ENCODE results near the gene PIP4K2A. TPM values are rescaled to one million over a fixed set of nuclear protein-coding genes. Genes with fewer than 3 reads are reported as not detected.

Gene PIP4K2A
- total RNA-seq, 1 donor from 2014 or later: 37.6 TPM

DNA sequence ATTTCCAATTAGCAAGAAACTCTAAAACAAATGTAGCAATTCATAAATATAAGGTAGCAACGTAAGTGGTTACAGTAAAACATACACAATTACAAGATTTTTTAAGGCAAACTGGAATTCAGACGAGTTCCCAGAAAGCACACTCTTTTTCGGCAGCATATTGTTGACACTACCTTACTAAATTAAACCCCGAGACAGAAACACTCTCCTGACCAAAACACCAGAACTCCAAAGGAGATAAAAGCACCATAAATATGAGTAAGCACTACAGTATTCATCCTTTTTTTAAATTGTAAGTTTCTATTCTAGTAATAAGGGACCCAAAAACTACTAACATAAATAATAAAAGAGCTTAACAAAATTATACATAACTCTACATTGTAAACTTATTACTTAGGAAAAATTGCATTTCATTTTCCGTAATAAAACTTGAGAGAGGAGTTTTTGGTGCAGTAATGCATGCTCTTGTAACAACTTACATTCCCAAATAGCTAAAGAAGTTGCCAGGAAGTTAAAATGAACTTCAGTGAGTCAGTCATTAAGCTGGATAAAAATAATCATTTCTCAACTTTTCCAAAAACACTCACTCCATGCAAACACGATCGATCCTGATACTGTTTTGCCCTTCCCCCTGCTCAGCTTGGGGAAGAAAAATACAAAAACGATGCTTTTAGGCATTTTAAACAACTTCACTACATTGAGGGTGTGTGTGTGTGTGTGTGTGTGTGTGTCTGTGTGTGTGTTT, 2.0 kb downstream of the PIP4K2A start:
- no peaks in the 10 kb centered on the region for H3K9me3 Mint-ChIP-seq
- H3K4me3 Mint-ChIP-seq: peak overlapping the region; percentile 76
- DNase-seq (ENCODE audit: low spot score in 2 of 2, unreplicated experiment in 2 of 2): no peak
- TF ChIP-seq, protein P1, sequence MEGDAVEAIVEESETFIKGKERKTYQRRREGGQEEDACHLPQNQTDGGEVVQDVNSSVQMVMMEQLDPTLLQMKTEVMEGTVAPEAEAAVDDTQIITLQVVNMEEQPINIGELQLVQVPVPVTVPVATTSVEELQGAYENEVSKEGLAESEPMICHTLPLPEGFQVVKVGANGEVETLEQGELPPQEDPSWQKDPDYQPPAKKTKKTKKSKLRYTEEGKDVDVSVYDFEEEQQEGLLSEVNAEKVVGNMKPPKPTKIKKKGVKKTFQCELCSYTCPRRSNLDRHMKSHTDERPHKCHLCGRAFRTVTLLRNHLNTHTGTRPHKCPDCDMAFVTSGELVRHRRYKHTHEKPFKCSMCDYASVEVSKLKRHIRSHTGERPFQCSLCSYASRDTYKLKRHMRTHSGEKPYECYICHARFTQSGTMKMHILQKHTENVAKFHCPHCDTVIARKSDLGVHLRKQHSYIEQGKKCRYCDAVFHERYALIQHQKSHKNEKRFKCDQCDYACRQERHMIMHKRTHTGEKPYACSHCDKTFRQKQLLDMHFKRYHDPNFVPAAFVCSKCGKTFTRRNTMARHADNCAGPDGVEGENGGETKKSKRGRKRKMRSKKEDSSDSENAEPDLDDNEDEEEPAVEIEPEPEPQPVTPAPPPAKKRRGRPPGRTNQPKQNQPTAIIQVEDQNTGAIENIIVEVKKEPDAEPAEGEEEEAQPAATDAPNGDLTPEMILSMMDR (IDR thresholded peaks at IDR 0.05; ENCODE audit: unreplicated experiment): no peak
- no peaks in the 10 kb centered on the region for H3K27me3 Mint-ChIP-seq (ENCODE audit: low read depth)
- H3K36me3 Mint-ChIP-seq: no peaks in the 10 kb centered on the region
- H3K27ac Mint-ChIP-seq: peak overlapping the region; percentile 61
- H3K4me1 Mint-ChIP-seq: peaks cover 27% of the 10 kb centered on the region

DNA sequence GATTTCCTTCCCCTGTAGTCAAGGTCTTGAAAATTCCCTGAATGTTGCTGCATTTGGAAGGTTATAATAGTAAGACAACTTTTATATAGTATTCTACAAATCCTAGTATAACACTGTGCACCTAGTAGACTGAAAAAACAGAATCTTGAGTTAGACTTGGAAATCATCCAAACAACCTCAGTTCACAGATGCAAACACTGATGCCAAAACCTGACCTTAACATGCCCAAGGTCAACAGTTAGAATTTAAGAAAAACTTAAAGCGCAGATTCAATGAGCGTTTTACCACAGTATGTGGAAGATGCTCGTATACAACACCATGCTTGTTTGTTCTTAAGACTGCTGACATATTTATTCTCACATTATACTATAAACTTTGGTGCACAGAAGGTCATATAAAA, 3.0 kb downstream of the PIP4K2A start:
- Mint-ChIP-seq H3K4me3 (no peak overlapping the region), H3K9me3 (no peaks in the 10 kb centered on the region), H3K4me1 (peaks cover 27% of the 10 kb centered on the region), H3K27ac (no peak overlapping the region), H3K36me3 (no peaks in the 10 kb centered on the region), H3K27me3 (ENCODE audit: low read depth) (no peaks in the 10 kb centered on the region)
- TF ChIP-seq, protein P1 (IDR thresholded peaks at IDR 0.05; ENCODE audit: unreplicated experiment): no peak
- no peak for DNase-seq (ENCODE audit: low spot score in 2 of 2, unreplicated experiment in 2 of 2)

DNA sequence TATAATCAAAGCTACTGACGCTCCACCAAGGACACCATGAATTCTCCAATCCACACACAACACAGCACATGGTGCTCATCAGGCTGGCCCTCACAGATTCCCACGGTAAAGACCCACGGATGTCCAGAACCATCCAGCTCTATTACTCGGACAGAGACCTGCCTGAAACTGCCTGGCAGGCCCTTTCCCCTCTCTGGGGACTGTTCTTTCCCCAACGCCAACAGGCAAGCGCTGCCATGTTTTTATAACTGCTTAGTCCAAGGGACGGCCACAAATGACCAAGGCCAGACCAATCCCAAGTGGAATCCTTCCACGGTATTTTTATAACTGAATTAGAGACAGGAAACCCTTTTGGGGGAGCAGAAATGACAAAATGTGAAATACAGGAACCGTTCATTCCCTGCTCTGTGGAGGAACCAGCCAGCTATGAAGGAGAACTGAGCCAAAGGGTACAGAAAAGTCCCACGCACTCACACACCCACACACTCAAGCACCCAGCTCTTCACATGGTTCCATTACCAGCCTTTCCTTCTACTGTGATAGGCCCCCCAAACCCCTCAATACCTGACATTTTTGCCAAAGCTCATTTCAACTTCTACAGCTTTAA, 4.1 kb downstream of the PIP4K2A start:
- Mint-ChIP-seq H3K36me3 (no peaks in the 10 kb centered on the region), H3K27me3 (ENCODE audit: low read depth) (no peaks in the 10 kb centered on the region), H3K4me3 (no peak overlapping the region), H3K27ac (peak overlapping the region; percentile 65), H3K4me1 (peaks cover 27% of the 10 kb centered on the region), H3K9me3 (no peaks in the 10 kb centered on the region)
- no peak for DNase-seq (ENCODE audit: low spot score in 2 of 2, unreplicated experiment in 2 of 2)
- TF ChIP-seq, protein P1 (IDR thresholded peaks at IDR 0.05; ENCODE audit: unreplicated experiment): no peak

DNA sequence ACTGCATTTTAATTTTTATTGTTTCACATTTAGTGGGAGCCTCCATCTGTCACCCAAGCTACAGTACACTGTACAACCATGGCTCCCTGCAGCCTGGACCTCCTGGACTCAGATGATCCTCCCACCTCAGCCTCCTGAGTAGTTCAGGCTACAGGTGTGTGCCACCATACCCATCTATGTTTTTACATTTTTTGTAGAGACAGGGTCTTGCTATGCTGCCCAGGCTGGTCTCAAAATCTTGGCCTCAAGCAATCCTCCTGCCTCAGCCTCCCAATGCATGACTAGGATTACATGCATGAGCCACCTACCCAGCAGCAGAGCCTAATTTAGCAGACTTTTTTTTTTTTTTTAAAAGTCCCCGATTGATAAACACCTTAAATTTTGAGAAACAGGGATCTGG, 5.6 kb downstream of the PIP4K2A start:
- no peaks in the 10 kb centered on the region for H3K27me3 Mint-ChIP-seq (ENCODE audit: low read depth)
- TF ChIP-seq, protein P1 (IDR thresholded peaks at IDR 0.05; ENCODE audit: unreplicated experiment): no peak
- H3K4me1 Mint-ChIP-seq: peaks cover 27% of the 10 kb centered on the region
- no peak for DNase-seq (ENCODE audit: low spot score in 2 of 2, unreplicated experiment in 2 of 2)
- no peaks in the 10 kb centered on the region for H3K9me3 Mint-ChIP-seq
- no peak overlapping the region for H3K4me3 Mint-ChIP-seq
- no peak overlapping the region for H3K27ac Mint-ChIP-seq
- no peaks in the 10 kb centered on the region for H3K36me3 Mint-ChIP-seq

DNA sequence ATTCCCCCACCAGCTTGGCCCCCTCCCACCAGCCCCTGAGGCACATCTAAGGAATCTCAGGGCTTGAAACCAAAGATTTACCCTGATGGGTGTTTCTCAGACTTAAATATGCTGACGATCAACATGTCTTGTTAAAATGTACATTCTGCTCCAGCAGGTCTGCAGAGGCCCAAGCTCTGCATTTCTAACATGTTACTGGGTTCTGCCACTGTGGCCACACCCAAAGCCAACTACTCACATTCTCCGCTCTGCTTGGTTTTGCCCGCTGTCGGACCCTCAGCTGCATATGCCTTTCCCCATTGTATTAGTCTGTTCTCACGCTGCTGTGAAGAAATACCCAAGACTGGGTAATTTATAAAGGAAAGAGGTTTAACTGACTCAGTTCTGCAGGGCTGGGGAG, 8.9 kb downstream of the PIP4K2A start:
- H3K4me1 Mint-ChIP-seq: peaks cover 5% of the 10 kb centered on the region
- no peak overlapping the region for H3K4me3 Mint-ChIP-seq
- H3K36me3 Mint-ChIP-seq: peaks cover 2% of the 10 kb centered on the region
- H3K27ac Mint-ChIP-seq: no peak overlapping the region
- TF ChIP-seq, protein P1 (IDR thresholded peaks at IDR 0.05; ENCODE audit: unreplicated experiment): no peak
- H3K27me3 Mint-ChIP-seq (ENCODE audit: low read depth): no peaks in the 10 kb centered on the region
- no peak for DNase-seq (ENCODE audit: low spot score in 2 of 2, unreplicated experiment in 2 of 2)
- peaks cover 8% of the 10 kb centered on the region for H3K9me3 Mint-ChIP-seq
